PC-3 (cell line): ENCODE measurements around the gene MACROD2. TPM values are rescaled to one million over a fixed set of nuclear protein-coding genes. Genes with fewer than 3 reads are reported as not detected.

Experiments used
- ATAC-seq: fragments of 200-7000 bp; cut with Tn5 transposase; 2 replicates; pipeline ENCODE4 v1.9.1; 2020; ENCODE audit warnings: mild to moderate bottlenecking, moderate library complexity
- BruUV-seq: library from RNA; stranded (reverse); fragments of 400-500 nt; replicated peaks from 2 replicates; lab custom pipeline; 2021; lab: Mats Ljungman, UMichigan
- CTCF ChIA-PET: fragments of 300-600 bp; sonication (Branson Sonifier 250); formaldehyde crosslinking; loops from one replicate; lab custom pipeline; 2022; ENCODE audit warnings: antibody characterized with exemption; lab: Charles Lee
- POLR2A ChIA-PET: fragments of 300-600 bp; sonication (Branson Sonifier 250); formaldehyde crosslinking; loops from one replicate; lab custom pipeline; 2022; ENCODE audit warnings: antibody characterized with exemption; ENCODE audit not compliant: unreplicated experiment; lab: Charles Lee
- DNase-seq: peaks from one replicate; pipeline ENCODE4 v3.0.0-alpha.2; 2015
- H2AFZ ChIP-seq: fragments of 300-600 bp; sonication (generic); 2 replicates; pipeline ENCODE4 v1.6.0; 2016; ENCODE audit warnings: antibody characterized with exemption, low read length
- H3F3A ChIP-seq: fragments of 300-600 bp; sonication (generic); one replicate; pipeline ENCODE4 v1.6.0; 2017; ENCODE audit warnings: antibody characterized with exemption, low read length, control low read depth, mild to moderate bottlenecking; ENCODE audit not compliant: unreplicated experiment
- H3K27ac ChIP-seq: fragments of 300-600 bp; sonication (generic); 2 replicates; pipeline ENCODE4 v1.5.1; 2016; ENCODE audit warnings: mild to moderate bottlenecking, low read length
- H3K27me3 ChIP-seq: fragments of 300-600 bp; sonication (generic); 2 replicates; pipeline ENCODE4 v1.6.1; 2016; ENCODE audit warnings: low read length, mixed read lengths
- H3K36me3 ChIP-seq: fragments of 300-600 bp; sonication (generic); 2 replicates; pipeline ENCODE4 v1.6.1; 2016; ENCODE audit warnings: low read depth, mixed run types, low read length, mixed read lengths
- H3K4me1 ChIP-seq: fragments of 300-600 bp; sonication (generic); 2 replicates; pipeline ENCODE4 v1.5.1; 2016; ENCODE audit warnings: low read length; ENCODE audit not compliant: insufficient read depth
- H3K4me2 ChIP-seq: fragments of 300-600 bp; sonication (generic); 2 replicates; pipeline ENCODE4 v1.6.0; 2016; ENCODE audit warnings: low read length
- H3K4me3 ChIP-seq: fragments of 300-600 bp; sonication (generic); 2 replicates; pipeline ENCODE4 v1.5.1; 2016; ENCODE audit warnings: mild to moderate bottlenecking, low read length, mixed read lengths
- H3K79me2 ChIP-seq: fragments of 300-600 bp; sonication (generic); 2 replicates; pipeline ENCODE4 v1.6.1; 2017; ENCODE audit warnings: low read length, mixed read lengths
- H3K9ac ChIP-seq: fragments of 300-600 bp; sonication (generic); 2 replicates; pipeline ENCODE4 v1.6.0; 2016; ENCODE audit warnings: mild to moderate bottlenecking, low read length
- H3K9me2 ChIP-seq: fragments of 300-600 bp; sonication (generic); replicated peaks from 2 replicates; pipeline ENCODE4 v1.6.1; 2016; ENCODE audit warnings: mixed run types, low read length, mixed read lengths
- H3K9me3 ChIP-seq: fragments of 300-600 bp; sonication (generic); 2 replicates; pipeline ENCODE4 v1.6.1; 2016; ENCODE audit warnings: low read length, mixed read lengths
- H4K20me1 ChIP-seq: fragments of 300-600 bp; sonication (generic); 2 replicates; pipeline ENCODE4 v1.6.1; 2016; ENCODE audit warnings: low read length, mixed read lengths
- CTCF ChIP-seq: fragments of 300-600 bp; sonication (generic); conservative IDR thresholded peaks from 2 replicates; pipeline ENCODE4 v1.5.1; 2017; ENCODE audit warnings: antibody characterized with exemption, low read depth, mild to moderate bottlenecking, low read length
- EZH2 ChIP-seq: fragments of 300-600 bp; sonication (generic); IDR thresholded peaks from one replicate; pipeline ENCODE4 v1.6.1; 2017; ENCODE audit warnings: antibody characterized with exemption, mild to moderate bottlenecking, low read length; ENCODE audit not compliant: unreplicated experiment
- EZH2phosphoT487 ChIP-seq: fragments of 300-600 bp; sonication (generic); IDR thresholded peaks from 2 replicates; pipeline ENCODE4 v1.6.1; 2018; ENCODE audit warnings: mild to moderate bottlenecking, antibody characterized with exemption, low read length, borderline replicate concordance
- intact Hi-C: fragments of 100-400 bp; cut with micrococcal nuclease; formaldehyde crosslinking; loops from 2 replicates; pipeline ENCODE4 v1.9.0; 2023
- total RNA-seq: library from RNA; depleted of rRNA; stranded (reverse); fragments of >200 nt; gene quantifications from 2 replicates; pipeline ENCODE4 v1.2.3, GENCODE V29; 2014

The MACROD2 gene
- total RNA-seq, 1 experiment from 2014 or later = 3.1 TPM

DNA sequence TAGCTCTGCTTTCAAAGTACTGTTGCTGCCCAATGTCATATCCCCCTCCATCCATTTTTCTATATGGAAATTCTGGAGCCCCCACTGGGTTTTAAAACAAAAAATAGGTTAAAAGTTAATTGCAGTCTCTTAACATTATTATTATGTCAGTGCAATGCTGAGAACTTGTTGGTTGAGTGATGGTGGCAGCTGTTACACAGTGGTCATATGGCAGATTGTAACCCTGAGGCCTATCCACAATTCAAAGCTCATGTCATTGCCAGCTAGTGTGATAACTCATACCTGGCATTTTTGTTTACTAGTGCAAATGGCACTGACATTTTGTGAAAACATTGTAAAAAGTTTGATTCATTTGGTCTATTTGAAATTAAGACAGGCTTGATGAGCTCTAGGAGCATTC is 647.8 kb downstream of the MACROD2 start:
- H3K79me2 ChIP-seq = no peaks in the 10 kb centered on the region
- H3K27ac ChIP-seq = no peak overlapping the region
- peaks cover 5% of the 10 kb centered on the region for H3K9me3 ChIP-seq
- no peaks in the 10 kb centered on the region for H4K20me1 ChIP-seq
- H3K27me3 ChIP-seq = no peaks in the 10 kb centered on the region
- CTCF ChIA-PET = no interaction called here
- ATAC-seq = no peak
- no peak overlapping the region for H3K4me3 ChIP-seq
- H3K4me2 ChIP-seq = no peak overlapping the region
- H3F3A ChIP-seq = no peaks in the 10 kb centered on the region
- POLR2A ChIA-PET = no interaction called here
- BruUV-seq = no TSS peak
- DNase-seq = no peak
- H3K4me1 ChIP-seq = no peaks in the 10 kb centered on the region
- intact Hi-C loops = no loop called here
- no peak overlapping the region for H2AFZ ChIP-seq
- H3K9me2 ChIP-seq = no peaks in the 10 kb centered on the region
- no peak overlapping the region for H3K9ac ChIP-seq
- no peak for TF ChIP-seq CTCF
- no peak for TF ChIP-seq EZH2phosphoT487
- no peak for TF ChIP-seq EZH2
- H3K36me3 ChIP-seq = no peaks in the 10 kb centered on the region

- Histone ChIP-seq H3K9me3 (peaks cover 5% of the 10 kb centered on the region), H3K27ac (no peak overlapping the region), H3F3A (no peaks in the 10 kb centered on the region), H3K9ac (no peak overlapping the region), H2AFZ (no peak overlapping the region), H3K27me3 (no peaks in the 10 kb centered on the region), H3K36me3 (no peaks in the 10 kb centered on the region), H3K79me2 (no peaks in the 10 kb centered on the region), H4K20me1 (no peaks in the 10 kb centered on the region), H3K4me2 (no peak overlapping the region), H3K9me2 (no peaks in the 10 kb centered on the region), H3K4me3 (no peak overlapping the region), H3K4me1 (no peaks in the 10 kb centered on the region)
- no peak for TF ChIP-seq EZH2
- no peak for TF ChIP-seq EZH2phosphoT487
- no peak for TF ChIP-seq CTCF
- DNase-seq = no peak
- intact Hi-C loops = no loop called here
- ChIA-PET CTCF (no interaction called here), POLR2A (no interaction called here)
- no TSS peak for BruUV-seq
- ATAC-seq = no peak
These were observed 648.2 kb downstream of the MACROD2 start for GRCh38 chr20:14643556-14643955.

- ChIA-PET POLR2A (no interaction called here), CTCF (no interaction called here)
- DNase-seq = no peak
- Histone ChIP-seq H3K27ac (no peak overlapping the region), H3K9me2 (no peaks in the 10 kb centered on the region), H3K36me3 (no peaks in the 10 kb centered on the region), H3K79me2 (no peaks in the 10 kb centered on the region), H3K9ac (no peak overlapping the region), H3K27me3 (no peaks in the 10 kb centered on the region), H3F3A (no peaks in the 10 kb centered on the region), H4K20me1 (no peaks in the 10 kb centered on the region), H3K4me3 (no peak overlapping the region), H3K4me2 (no peak overlapping the region), H3K9me3 (peaks cover 5% of the 10 kb centered on the region), H3K4me1 (no peaks in the 10 kb centered on the region), H2AFZ (no peak overlapping the region)
- no TSS peak for BruUV-seq
- TF ChIP-seq CTCF = no peak
- no peak for TF ChIP-seq EZH2
- TF ChIP-seq EZH2phosphoT487 = no peak
- intact Hi-C loops = no loop called here
- no peak for ATAC-seq
These were observed 649.2 kb downstream of the MACROD2 start for GRCh38 chr20:14644306-14645097.
